OCI-LY7 (cell line): ENCODE results near the gene FAM162A. TPM values are rescaled to one million over a fixed set of nuclear protein-coding genes. Genes with fewer than 3 reads are reported as not detected.
A peak's percentile ranks its signal among the peaks of the same experiment; 100 is the strongest.

Experiments used
- BruUV-seq: library from RNA; stranded (reverse); fragments of 400-500 nt; replicated peaks from 2 replicates; lab custom pipeline; 2021; lab: Mats Ljungman, UMichigan
- CTCF ChIA-PET: fragments of 300-600 bp; sonication (Branson Sonifier 250); formaldehyde crosslinking; loops from one replicate; lab custom pipeline; 2022; ENCODE audit warnings: antibody characterized with exemption; ENCODE audit not compliant: unreplicated experiment; lab: Charles Lee
- POLR2A ChIA-PET: fragments of 300-600 bp; sonication (Branson Sonifier 250); formaldehyde crosslinking; loops from one replicate; lab custom pipeline; 2022; ENCODE audit warnings: antibody characterized with exemption; lab: Charles Lee
- DNase-seq: peaks from one replicate; pipeline ENCODE4 v3.0.0-alpha.2; 2015; ENCODE audit warnings: low spot score
- H2AFZ ChIP-seq: fragments of 200-600 bp; sonication (generic), shearing (Covaris generic); 2 replicates; pipeline ENCODE4 v1.6.1; 2014; ENCODE audit warnings: mild to moderate bottlenecking, antibody characterized with exemption, low read length, moderate library complexity
- H3K27ac ChIP-seq: fragments of 200-600 bp; sonication (generic); 2 replicates; pipeline ENCODE4 v1.5.1; 2014; ENCODE audit warnings: mixed run types, low read depth, mild to moderate bottlenecking, moderate library complexity, low read length, inconsistent platforms; ENCODE audit not compliant: poor library complexity, severe bottlenecking
- H3K36me3 ChIP-seq: fragments of 200-600 bp; sonication (generic); 2 replicates; pipeline ENCODE4 v1.6.1; 2014; ENCODE audit warnings: mild to moderate bottlenecking, antibody characterized with exemption, low read length, moderate library complexity, mixed read lengths; ENCODE audit not compliant: insufficient read depth
- H3K4me1 ChIP-seq: fragments of 200-600 bp; sonication (generic); 2 replicates; pipeline ENCODE4 v1.5.1; 2014; ENCODE audit warnings: mild to moderate bottlenecking, low read length; ENCODE audit not compliant: insufficient read depth, poor library complexity, severe bottlenecking
- H3K4me2 ChIP-seq: fragments of 200-600 bp; sonication (generic); 2 replicates; pipeline ENCODE4 v1.6.1; 2014; ENCODE audit warnings: mild to moderate bottlenecking, low read length
- H3K4me3 ChIP-seq: fragments of 200-600 bp; sonication (generic); 2 replicates; pipeline ENCODE4 v1.5.1; 2014; ENCODE audit warnings: mild to moderate bottlenecking, low read depth, low read length; ENCODE audit not compliant: poor library complexity, severe bottlenecking
- H3K79me2 ChIP-seq: fragments of 200-600 bp; sonication (generic); 2 replicates; pipeline ENCODE4 v1.6.1; 2016; ENCODE audit warnings: low read depth, mild to moderate bottlenecking, low read length, moderate library complexity, mixed read lengths; ENCODE audit not compliant: insufficient read depth
- H3K9me2 ChIP-seq: fragments of 200-600 bp; sonication (generic); 2 replicates; pipeline ENCODE4 v1.6.1; 2016; ENCODE audit warnings: mild to moderate bottlenecking, low read length, mixed read lengths; ENCODE audit not compliant: insufficient read depth
- H3K9me3 ChIP-seq: fragments of 200-600 bp; sonication (generic); 2 replicates; pipeline ENCODE4 v1.6.1; 2014; ENCODE audit warnings: mild to moderate bottlenecking, mixed run types, low read length, mixed read lengths
- H4K20me1 ChIP-seq: fragments of 200-600 bp; sonication (generic); 2 replicates; pipeline ENCODE4 v1.6.1; 2014; ENCODE audit warnings: mild to moderate bottlenecking, antibody characterized with exemption, low read length, moderate library complexity, mixed read lengths; ENCODE audit not compliant: insufficient read depth
- EZH2phosphoT487 ChIP-seq: fragments of 200-600 bp; sonication (generic); IDR thresholded peaks from 2 replicates; pipeline ENCODE4 v1.6.1; 2018; ENCODE audit warnings: low read depth, borderline replicate concordance, mild to moderate bottlenecking, mixed run types, antibody characterized with exemption, low read length, moderate library complexity, mixed read lengths
- intact Hi-C: fragments of 100-400 bp; cut with micrococcal nuclease; formaldehyde crosslinking; loops from one replicate; pipeline ENCODE4 v1.10.0; 2022; ENCODE audit not compliant: unreplicated experiment
- total RNA-seq, 2 experiments: library from RNA; depleted of rRNA in 1 of 2; stranded (reverse); fragments of >200 nt in 1 of 2; shearing (Covaris generic) in 1 of 2; gene quantifications; 2 replicates each; pipeline ENCODE4 v1.2.3, GENCODE V29; 2014 to 2022
- TF ChIP-seq, protein P1 (sequence below): fragments of 200-600 bp; sonication (generic); conservative IDR thresholded peaks from 2 replicates; pipeline ENCODE4 v1.5.1; 2014; ENCODE audit warnings: mild to moderate bottlenecking, antibody characterized with exemption, low read length, moderate library complexity, mixed read lengths

Gene FAM162A
- total RNA-seq, 2 experiments from 2014 or later = 43.2 to 61.1 TPM

DNA sequence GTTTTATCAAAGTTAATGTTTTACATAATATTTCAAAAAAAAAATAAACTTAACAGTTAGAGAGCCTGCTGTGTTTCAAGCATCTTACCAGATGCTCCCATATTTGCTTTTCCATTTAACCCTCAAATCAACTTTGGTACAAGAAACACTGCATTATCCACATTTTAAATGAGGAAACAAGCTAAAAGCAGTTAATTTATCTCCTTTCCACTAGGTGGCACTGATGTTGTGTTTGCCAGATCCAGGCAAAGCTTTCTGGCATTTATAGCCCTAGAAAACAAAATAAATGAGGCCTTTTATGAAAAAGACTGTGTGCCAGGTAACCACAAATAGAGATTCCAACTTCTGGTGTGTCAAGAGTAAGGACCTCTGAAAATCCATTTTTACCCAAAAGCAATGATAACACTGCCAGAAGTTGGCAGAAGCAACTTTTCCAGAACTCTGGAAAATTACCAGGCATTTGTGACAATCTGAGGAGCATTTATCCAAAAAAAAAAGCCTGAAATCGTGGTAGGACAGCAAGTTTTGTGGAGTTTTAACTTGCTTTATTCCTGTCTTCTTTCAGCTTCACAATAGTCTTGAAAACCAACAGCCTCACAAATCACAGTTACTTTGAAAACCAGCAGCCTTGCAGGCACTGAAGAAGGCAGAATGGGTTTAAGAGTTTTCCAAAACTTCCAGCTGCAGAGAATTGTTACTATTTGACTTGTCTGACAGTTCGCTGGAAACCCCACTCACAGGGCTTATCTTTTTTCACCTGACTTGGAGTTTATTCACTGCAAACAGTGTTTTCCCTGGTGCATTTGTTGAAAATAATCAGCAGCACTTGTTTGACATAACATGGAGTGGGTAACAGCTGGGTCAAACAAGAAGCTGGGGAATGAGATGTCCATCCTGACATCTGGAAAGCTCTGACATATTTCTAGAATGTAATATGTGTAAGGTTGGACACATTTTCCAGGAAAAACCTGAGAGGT, 9.2 kb downstream of the FAM162A start:
- Histone ChIP-seq H3K79me2 (no peaks in the 10 kb centered on the region), H3K9me3 (no peaks in the 10 kb centered on the region), H3K4me3 (no peak overlapping the region), H2AFZ (no peak overlapping the region), H4K20me1 (0 out of 2 replicates have a peak, but pooled peaks cover 5% of the 10 kb centered on the region), H3K4me2 (no peak overlapping the region), H3K27ac (no peak overlapping the region), H3K9me2 (no peaks in the 10 kb centered on the region), H3K36me3 (peaks cover 12% of the 10 kb centered on the region; the same call in 1 of the 2 replicates), H3K4me1 (peaks cover 5% of the 10 kb centered on the region)
- intact Hi-C loops = loop anchor here (1.0 to 5.0 kb wide), 3 partner anchors 269 to 636 kb away; no protein-coding TSS in a partner anchor
- BruUV-seq = no TSS peak
- TF ChIP-seq, protein P1, sequence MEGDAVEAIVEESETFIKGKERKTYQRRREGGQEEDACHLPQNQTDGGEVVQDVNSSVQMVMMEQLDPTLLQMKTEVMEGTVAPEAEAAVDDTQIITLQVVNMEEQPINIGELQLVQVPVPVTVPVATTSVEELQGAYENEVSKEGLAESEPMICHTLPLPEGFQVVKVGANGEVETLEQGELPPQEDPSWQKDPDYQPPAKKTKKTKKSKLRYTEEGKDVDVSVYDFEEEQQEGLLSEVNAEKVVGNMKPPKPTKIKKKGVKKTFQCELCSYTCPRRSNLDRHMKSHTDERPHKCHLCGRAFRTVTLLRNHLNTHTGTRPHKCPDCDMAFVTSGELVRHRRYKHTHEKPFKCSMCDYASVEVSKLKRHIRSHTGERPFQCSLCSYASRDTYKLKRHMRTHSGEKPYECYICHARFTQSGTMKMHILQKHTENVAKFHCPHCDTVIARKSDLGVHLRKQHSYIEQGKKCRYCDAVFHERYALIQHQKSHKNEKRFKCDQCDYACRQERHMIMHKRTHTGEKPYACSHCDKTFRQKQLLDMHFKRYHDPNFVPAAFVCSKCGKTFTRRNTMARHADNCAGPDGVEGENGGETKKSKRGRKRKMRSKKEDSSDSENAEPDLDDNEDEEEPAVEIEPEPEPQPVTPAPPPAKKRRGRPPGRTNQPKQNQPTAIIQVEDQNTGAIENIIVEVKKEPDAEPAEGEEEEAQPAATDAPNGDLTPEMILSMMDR = peak; percentile 95
- no peak for TF ChIP-seq EZH2phosphoT487
- peak; percentile 70 for DNase-seq
- CTCF ChIA-PET = interaction anchor here (0.6 to 1.4 kb wide), 3 partner anchors 9 to 37 kb away, joined by 3 to 7 read pairs (median 3); partner anchors contain the start of gene FAM162A
- POLR2A ChIA-PET = interaction anchor here (1.4 to 1.5 kb wide), 2 partner anchors 9 to 14 kb away, joined by 5 to 6 read pairs; partner anchors contain the start of gene FAM162A

DNA sequence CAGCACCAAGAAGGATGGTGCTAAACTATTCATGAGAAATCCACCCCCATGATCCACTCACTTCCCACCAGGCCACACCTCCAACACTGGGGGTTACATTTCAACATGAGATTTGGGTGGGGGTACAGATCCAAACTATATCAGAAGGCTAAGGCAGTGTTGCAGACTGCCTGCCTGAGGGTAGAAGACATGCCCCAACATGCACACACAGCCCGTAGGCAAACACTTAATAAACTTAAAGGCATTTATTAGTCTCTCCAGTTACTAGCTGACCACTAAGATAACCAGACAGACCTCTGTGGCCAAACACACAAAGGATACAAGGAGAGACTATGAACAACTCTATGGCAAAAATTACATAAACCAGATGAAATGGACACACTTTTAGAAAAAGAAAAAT, 10.2 kb downstream of the FAM162A start:
- TF ChIP-seq, protein P1 = no peak
- no peak for TF ChIP-seq EZH2phosphoT487
- H3K9me2 ChIP-seq = no peaks in the 10 kb centered on the region
- H3K4me1 ChIP-seq = peaks cover 1% of the 10 kb centered on the region
- no peaks in the 10 kb centered on the region for H3K79me2 ChIP-seq
- no peak overlapping the region for H3K4me3 ChIP-seq
- no TSS peak for BruUV-seq
- DNase-seq = no peak
- ChIA-PET POLR2A (interaction anchor here (1.4 kb wide), 1 partner anchor 10 kb away, joined by 6 read pairs; the partner anchor contains the start of gene FAM162A), CTCF (interaction anchor here (0.6 kb wide), 1 partner anchor 37 kb away, joined by 3 read pairs; no protein-coding TSS in a partner anchor)
- no peaks in the 10 kb centered on the region for H3K9me3 ChIP-seq
- no peak overlapping the region for H3K4me2 ChIP-seq
- no peak overlapping the region for H3K27ac ChIP-seq
- H3K36me3 ChIP-seq = peaks cover 12% of the 10 kb centered on the region; the same call in 1 of the 2 replicates
- H4K20me1 ChIP-seq = 0 out of 2 replicates have a peak, but pooled peaks cover 5% of the 10 kb centered on the region
- H2AFZ ChIP-seq = no peak overlapping the region
- intact Hi-C loops = loop anchor here (5.0 kb wide), 1 partner anchor 268 kb away; no protein-coding TSS in a partner anchor
